Ishikawa (cell line): ENCODE results near the gene PDXDC1.
"Not testable (repeated sequence)": the region's sequence is repeated elsewhere in the genome, so short reads cannot be mapped to it uniquely, and the experiment has no call there.

Source experiments
- CEBPB ChIP-seq: IDR thresholded peaks from 2 replicates; pipeline ENCODE4 v1.6.1; 2012
- CREB1 ChIP-seq: IDR thresholded peaks from 2 replicates; pipeline ENCODE4 v1.6.1; 2012; ENCODE audit warnings: low read depth
- EGR1 ChIP-seq: IDR thresholded peaks from 2 replicates; pipeline ENCODE4 v1.6.1; 2012
- EP300 ChIP-seq: IDR thresholded peaks from 2 replicates; pipeline ENCODE4 v1.6.1; 2012; ENCODE audit warnings: borderline replicate concordance
- FOXM1 ChIP-seq: IDR thresholded peaks from 2 replicates; pipeline ENCODE4 v1.6.1; 2012; ENCODE audit warnings: low read depth, borderline replicate concordance
- NFIC ChIP-seq: IDR thresholded peaks from 2 replicates; pipeline ENCODE4 v1.6.1; 2012
- RAD21 ChIP-seq: IDR thresholded peaks from 2 replicates; pipeline ENCODE4 v1.6.1; 2012; ENCODE audit warnings: low read depth
- TAF1 ChIP-seq: IDR thresholded peaks from 2 replicates; pipeline ENCODE4 v1.6.1; 2012; ENCODE audit warnings: low read depth, mild to moderate bottlenecking
- TCF12 ChIP-seq: IDR thresholded peaks from 2 replicates; pipeline ENCODE4 v1.6.1; 2012; ENCODE audit warnings: low read depth
- TEAD4 ChIP-seq: IDR thresholded peaks from 2 replicates; pipeline ENCODE4 v1.6.1; 2012
- USF1 ChIP-seq: IDR thresholded peaks from 2 replicates; pipeline ENCODE4 v1.6.1; 2012
- YY1 ChIP-seq: IDR thresholded peaks from 2 replicates; pipeline ENCODE4 v1.6.1; 2012; ENCODE audit warnings: low read depth
- ZBTB7A ChIP-seq: IDR thresholded peaks from 2 replicates; pipeline ENCODE4 v1.6.1; 2012; ENCODE audit warnings: low read depth
- TF ChIP-seq, protein P1 (sequence below): IDR thresholded peaks from 2 replicates; pipeline ENCODE4 v1.6.1; 2012; ENCODE audit warnings: low read depth, mild to moderate bottlenecking
- TF ChIP-seq, protein P2 (sequence below): IDR thresholded peaks from 2 replicates; pipeline ENCODE4 v1.6.1; 2012

The PDXDC1 gene

DNA sequence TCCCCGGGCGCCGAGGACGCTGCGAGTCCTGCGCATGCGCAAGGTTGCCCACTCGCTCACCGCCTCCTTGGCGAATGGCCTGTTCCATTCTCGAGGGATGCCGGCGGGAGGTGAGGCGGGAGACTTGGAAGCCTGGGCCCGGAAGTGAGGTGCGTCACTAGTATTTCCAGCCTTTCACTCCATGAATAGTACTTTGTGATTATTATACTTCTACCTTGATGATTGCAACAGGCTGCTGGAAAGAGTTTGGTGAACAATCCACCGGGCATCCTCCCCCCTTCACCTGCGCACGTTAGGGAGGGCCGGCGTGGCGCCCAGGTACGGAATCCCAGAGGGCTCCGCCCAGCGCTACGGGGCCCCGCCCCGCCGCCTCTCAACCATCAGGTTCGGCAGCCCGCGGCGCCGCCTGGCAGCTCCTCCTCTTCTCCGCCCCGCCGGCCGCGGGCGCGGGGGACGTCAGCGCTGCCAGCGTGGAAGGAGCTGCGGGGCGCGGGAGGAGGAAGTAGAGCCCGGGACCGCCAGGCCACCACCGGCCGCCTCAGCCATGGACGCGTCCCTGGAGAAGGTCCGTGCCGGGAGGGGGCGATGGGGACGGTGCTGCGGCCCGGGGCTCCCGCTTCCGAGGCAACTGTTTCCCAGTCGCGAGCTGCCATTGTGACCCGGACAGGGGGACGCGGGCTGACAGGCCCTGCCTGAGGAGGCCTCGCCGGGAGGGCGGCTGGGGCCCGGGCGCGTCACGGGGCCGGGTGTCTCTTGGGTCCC is at the start of gene PDXDC1:
Gene PDXDC1 (plus strand): TSS at position 371 of the 762 bp plus-strand sequence. CDS start 174 bp downstream, at position 545.
- TF ChIP-seq TAF1 (peak; percentile 71), YY1 (peak; percentile 37; the same call in 1 of the 2 replicates)

DNA sequence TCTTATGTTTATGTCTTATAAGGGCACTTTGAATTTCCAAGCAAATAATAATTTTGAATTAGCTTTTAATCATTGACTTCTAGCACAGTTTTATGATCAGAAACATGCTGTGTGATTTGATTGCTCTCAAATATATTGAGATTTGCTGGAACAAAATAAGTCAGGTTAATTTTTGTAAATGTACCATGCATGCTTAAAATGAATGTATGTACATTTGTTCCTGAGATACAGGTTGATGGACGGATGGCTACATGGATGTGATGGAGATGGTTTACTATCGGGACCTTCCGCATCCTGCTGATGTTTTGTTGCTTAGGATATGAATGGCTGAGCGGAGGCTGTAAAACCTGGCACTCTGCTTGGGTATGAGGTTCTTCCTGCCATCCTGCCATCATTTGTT is 37.7 kb upstream of the PDXDC1 start, which contains the start of gene NPIPA1:
Gene NPIPA1 (plus strand): TSS at position 301 of the 400 bp plus-strand sequence. CDS start 0 bp downstream, at position 301.
- not testable (repeated sequence) for TF ChIP-seq USF1, ZBTB7A
- TF ChIP-seq, protein P1, sequence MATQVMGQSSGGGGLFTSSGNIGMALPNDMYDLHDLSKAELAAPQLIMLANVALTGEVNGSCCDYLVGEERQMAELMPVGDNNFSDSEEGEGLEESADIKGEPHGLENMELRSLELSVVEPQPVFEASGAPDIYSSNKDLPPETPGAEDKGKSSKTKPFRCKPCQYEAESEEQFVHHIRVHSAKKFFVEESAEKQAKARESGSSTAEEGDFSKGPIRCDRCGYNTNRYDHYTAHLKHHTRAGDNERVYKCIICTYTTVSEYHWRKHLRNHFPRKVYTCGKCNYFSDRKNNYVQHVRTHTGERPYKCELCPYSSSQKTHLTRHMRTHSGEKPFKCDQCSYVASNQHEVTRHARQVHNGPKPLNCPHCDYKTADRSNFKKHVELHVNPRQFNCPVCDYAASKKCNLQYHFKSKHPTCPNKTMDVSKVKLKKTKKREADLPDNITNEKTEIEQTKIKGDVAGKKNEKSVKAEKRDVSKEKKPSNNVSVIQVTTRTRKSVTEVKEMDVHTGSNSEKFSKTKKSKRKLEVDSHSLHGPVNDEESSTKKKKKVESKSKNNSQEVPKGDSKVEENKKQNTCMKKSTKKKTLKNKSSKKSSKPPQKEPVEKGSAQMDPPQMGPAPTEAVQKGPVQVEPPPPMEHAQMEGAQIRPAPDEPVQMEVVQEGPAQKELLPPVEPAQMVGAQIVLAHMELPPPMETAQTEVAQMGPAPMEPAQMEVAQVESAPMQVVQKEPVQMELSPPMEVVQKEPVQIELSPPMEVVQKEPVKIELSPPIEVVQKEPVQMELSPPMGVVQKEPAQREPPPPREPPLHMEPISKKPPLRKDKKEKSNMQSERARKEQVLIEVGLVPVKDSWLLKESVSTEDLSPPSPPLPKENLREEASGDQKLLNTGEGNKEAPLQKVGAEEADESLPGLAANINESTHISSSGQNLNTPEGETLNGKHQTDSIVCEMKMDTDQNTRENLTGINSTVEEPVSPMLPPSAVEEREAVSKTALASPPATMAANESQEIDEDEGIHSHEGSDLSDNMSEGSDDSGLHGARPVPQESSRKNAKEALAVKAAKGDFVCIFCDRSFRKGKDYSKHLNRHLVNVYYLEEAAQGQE = not testable (repeated sequence)

DNA sequence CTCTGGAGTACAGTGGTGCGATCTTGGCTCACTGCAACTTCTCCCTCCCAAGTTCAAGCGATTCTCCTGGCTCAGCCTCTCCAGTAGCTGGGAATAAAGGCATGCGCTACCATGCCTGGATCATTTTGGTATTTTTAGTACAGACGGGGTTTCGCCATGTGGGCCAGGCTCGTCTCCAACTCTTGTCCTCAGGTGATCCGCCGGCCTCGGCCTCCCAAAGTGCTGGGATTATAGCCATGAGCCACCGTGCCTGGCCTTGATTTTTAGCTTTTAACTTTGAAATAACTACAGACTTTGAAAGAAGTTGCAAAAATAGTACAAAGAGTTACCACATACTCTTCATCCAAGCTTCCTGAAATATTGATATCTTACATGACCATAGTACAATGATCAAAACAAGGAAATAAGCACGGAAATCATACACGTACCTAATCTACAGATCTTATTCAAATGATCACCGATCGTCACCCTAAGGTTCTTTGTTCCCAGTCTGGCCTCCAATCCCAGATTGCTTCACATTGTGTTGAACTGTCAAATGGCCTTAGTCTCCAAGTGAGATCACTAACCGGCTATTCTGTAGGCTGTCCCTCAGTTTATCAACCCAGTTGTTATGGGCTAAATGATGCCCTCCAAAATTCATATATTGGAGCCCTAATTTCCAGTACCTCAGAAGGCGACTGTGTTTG is 19.1 kb upstream of the PDXDC1 start:
- TF ChIP-seq ZBTB7A (no peak), EGR1 (no peak), TEAD4 (no peak), USF1 (no peak), TAF1 (no peak), EP300 (no peak), FOXM1 (no peak), YY1 (no peak), RAD21 (no peak), CEBPB (no peak), TCF12 (no peak), NFIC (no peak), CREB1 (no peak)
- TF ChIP-seq, protein P2, sequence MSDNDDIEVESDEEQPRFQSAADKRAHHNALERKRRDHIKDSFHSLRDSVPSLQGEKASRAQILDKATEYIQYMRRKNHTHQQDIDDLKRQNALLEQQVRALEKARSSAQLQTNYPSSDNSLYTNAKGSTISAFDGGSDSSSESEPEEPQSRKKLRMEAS = no peak
- TF ChIP-seq, protein P1 = no peak

- TF ChIP-seq TAF1 (no peak), USF1 (no peak), FOXM1 (no peak), EGR1 (no peak), EP300 (no peak), NFIC (no peak), ZBTB7A (no peak), YY1 (no peak), TCF12 (no peak), CEBPB (no peak)
- TF ChIP-seq, protein P1 = no peak
- TF ChIP-seq, protein P2 = no peak
Observed at GRCh38 chr16:14957576-14958322, 17.1 kb upstream of the PDXDC1 start.
